Aorta (tissue), 5 donors: Measurements from ENCODE around the gene KIF5C. TPM values are rescaled to one million over a fixed set of nuclear protein-coding genes. Genes with fewer than 3 reads are reported as not detected.

Experiments used
- ATAC-seq: fragments of 200-7000 bp; cut with Tn5 transposase; one replicate; pipeline ENCODE4 v1.9.1; 2022; ENCODE audit warnings: moderate library complexity; ENCODE audit not compliant: low FRiP score
- DNase-seq, 2 donors: peaks; one replicate each; pipeline ENCODE4 v3.0.0-alpha.2; 2020
- H3K27ac ChIP-seq, 2 donors: one replicate each; pipeline ENCODE4 v1.5.1; 2013; ENCODE audit warnings: low read length in 2 of 2, mild to moderate bottlenecking in 2 of 2, moderate library complexity in 2 of 2, control low read depth in 1 of 2, inconsistent platforms in 1 of 2, low read depth in 1 of 2
- H3K27me3 ChIP-seq, 2 donors: one replicate each; pipeline ENCODE4 v1.6.1; 2013; ENCODE audit warnings: control low read depth in 1 of 2, low read length in 1 of 2, mild to moderate bottlenecking in 1 of 2, moderate library complexity in 1 of 2; ENCODE audit not compliant: insufficient read depth in 2 of 2, control insufficient read depth in 1 of 2
- H3K36me3 ChIP-seq, 2 donors: one replicate each; pipeline ENCODE4 v1.6.1; 2013; ENCODE audit warnings: control low read depth in 1 of 2, low read length in 1 of 2, mild to moderate bottlenecking in 1 of 2; ENCODE audit not compliant: insufficient read depth in 2 of 2, control insufficient read depth in 1 of 2
- H3K4me1 ChIP-seq, 2 donors: one replicate each; pipeline ENCODE4 v1.6.1; 2013; ENCODE audit warnings: low read length in 2 of 2, control low read depth in 1 of 2, mild to moderate bottlenecking in 1 of 2, moderate library complexity in 1 of 2; ENCODE audit not compliant: insufficient read depth in 2 of 2, control insufficient read depth in 1 of 2
- H3K4me3 ChIP-seq, 2 donors: one replicate each; pipeline ENCODE4 v1.5.1; 2013; ENCODE audit warnings: low read length in 2 of 2, control low read depth in 1 of 2, mild to moderate bottlenecking in 1 of 2
- H3K9me3 ChIP-seq: one replicate; pipeline ENCODE4 v1.6.1; 2013; ENCODE audit warnings: mild to moderate bottlenecking, low read length; ENCODE audit not compliant: control insufficient read depth
- WGBS, 2 donors: extraction: QIAGEN DNeasy Blood & Tissue Kit; methylation state at CpG; one replicate each; pipeline ENCODE4 v1.1.7; 2013; 5-methylcytosine and 5-hydroxymethylcytosine counted together
- intact Hi-C, 2 donors: fragments of 100-400 bp; cut with DNase I; formaldehyde crosslinking; loops; one replicate each; pipeline versions ENCODE4 v1.14.2 to v1.15.0; 2022
- polyA plus RNA-seq, 2 donors: library from polyadenylated mRNA; stranded (reverse); fragments of 200-250 nt; gene quantifications; one replicate each; pipeline ENCODE4 v1.2.3, GENCODE V29; 2013
- total RNA-seq, 2 donors: library from RNA; stranded (reverse); fragmentation: NEBNext Ultra II Directional; extraction: Animal tissue kit (Norgen Biotek cat#: 25700); gene quantifications; one replicate each; pipeline ENCODE4 v1.2.1, GENCODE V29; 2021
- donor health status: healthy with polysubstance abuse.
- donor health status: Bipolar disorder and iron deficiency.
- donor health status: DM: no; HTN: no; CAD: no.
- donor health status: DM: no; HTN: no; CAD: no.
- donor health status: DM: yes; HTN: yes; CAD: no.

KIF5C gene
- total and polyA plus RNA-seq, 4 donors, result 1.5 to 3.4 (median 1.9) TPM

- H3K36me3 ChIP-seq, result no peaks in the 10 kb centered on the region
- DNase-seq (no peak), ATAC-seq (no peak)
- 29 to 42% methylated on average over 1 of the region's 1 CpG for WGBS, 2 donors
- H3K4me1 ChIP-seq, result peaks cover 0 to 3% of the 10 kb centered on the region in 2 donors
- H3K4me3 ChIP-seq, result no peak overlapping the region
- H3K27ac ChIP-seq, result no peak overlapping the region
- H3K9me3 ChIP-seq, result peaks cover 2% of the 10 kb centered on the region
- no peaks in the 10 kb centered on the region for H3K27me3 ChIP-seq
- intact Hi-C loops, result no loop called here
Measured at GRCh38 chr2:148877403-148877740, 2.3 kb downstream of the KIF5C start.

- 84% methylated on average over 2 of the region's 2 CpGs for WGBS, 2 donors
- Histone ChIP-seq H3K27ac (no peak overlapping the region), H3K36me3 (no peaks in the 10 kb centered on the region), H3K27me3 (no peaks in the 10 kb centered on the region), H3K4me3 (no peak overlapping the region), H3K9me3 (peaks cover 2% of the 10 kb centered on the region), H3K4me1 (peaks cover 0 to 1% of the 10 kb centered on the region in 2 donors)
- ATAC-seq (no peak), DNase-seq (no peak)
- intact Hi-C loops, result no loop called here
Measured at GRCh38 chr2:148880636-148881035, 5.6 kb downstream of the KIF5C start.

GRCh38 chr2:148882051-148882450 is 7.0 kb downstream of the KIF5C start:
- WGBS, 2 donors, result 81 to 82% methylated on average over 9 of the region's 9 CpGs
- ATAC-seq (no peak), DNase-seq (no peak)
- Histone ChIP-seq H3K9me3 (peaks cover 2% of the 10 kb centered on the region), H3K4me3 (no peak overlapping the region), H3K4me1 (no peaks in the 10 kb centered on the region), H3K27me3 (no peaks in the 10 kb centered on the region), H3K27ac (no peak overlapping the region), H3K36me3 (no peaks in the 10 kb centered on the region)
- intact Hi-C loops, result no loop called here

GRCh38 chr2:148885209-148885608 is 10.2 kb downstream of the KIF5C start:
- intact Hi-C loops, result no loop called here
- H3K27ac ChIP-seq, result no peak overlapping the region
- 91 to 95% methylated on average over 10 of the region's 10 CpGs for whole genome bisulfite sequencing, 2 donors
- no peaks in the 10 kb centered on the region for H3K36me3 ChIP-seq
- H3K27me3 ChIP-seq, result no peaks in the 10 kb centered on the region
- H3K4me1 ChIP-seq, result no peaks in the 10 kb centered on the region
- peaks cover 2% of the 10 kb centered on the region for H3K9me3 ChIP-seq
- H3K4me3 ChIP-seq, result no peak overlapping the region
- no peak for ATAC-seq
- DNase-seq, result no peak

- ATAC-seq (no peak), DNase-seq (no peak)
- H3K4me3 ChIP-seq, result no peak overlapping the region
- no peak overlapping the region for H3K27ac ChIP-seq
- WGBS, 2 donors, result 65 to 68% methylated on average over 3 of the region's 3 CpGs
- no peaks in the 10 kb centered on the region for H3K27me3 ChIP-seq
- H3K9me3 ChIP-seq, result no peaks in the 10 kb centered on the region
- H3K4me1 ChIP-seq, result no peaks in the 10 kb centered on the region
- intact Hi-C loops, result no loop called here
- H3K36me3 ChIP-seq, result no peaks in the 10 kb centered on the region
Measured at GRCh38 chr2:148885988-148886387, 11.0 kb downstream of the KIF5C start.

- peaks cover 0 to 3% of the 10 kb centered on the region in 2 donors for H3K27me3 ChIP-seq
- peaks cover 5% of the 10 kb centered on the region for H3K9me3 ChIP-seq
- no peak for DNase-seq
- no peaks in the 10 kb centered on the region for H3K36me3 ChIP-seq
- H3K4me1 ChIP-seq, result no peaks in the 10 kb centered on the region
- H3K4me3 ChIP-seq, result peak overlapping the region; percentile 45 to 51
- intact Hi-C loops, result no loop called here
- ATAC-seq, result peak; percentile 15
- 7 to 9% methylated on average over 19 of the region's 19 CpGs for WGBS, 2 donors
- H3K27ac ChIP-seq, result no peak overlapping the region
Measured at GRCh38 chr2:148887350-148888002, 12.4 kb downstream of the KIF5C start.

- ATAC-seq (peak; percentile 48), DNase-seq (peak in 1 of 2 donors; percentile 73)
- H3K27me3 ChIP-seq, result peaks cover 0 to 3% of the 10 kb centered on the region in 2 donors
- no peak overlapping the region for H3K27ac ChIP-seq
- H3K4me3 ChIP-seq, result peak overlapping the region; percentile 44 to 45
- H3K4me1 ChIP-seq, result no peaks in the 10 kb centered on the region
- WGBS, 2 donors, result 3% methylated on average over 29 to 34 of the region's 34 CpGs
- no peaks in the 10 kb centered on the region for H3K36me3 ChIP-seq
- peaks cover 5% of the 10 kb centered on the region for H3K9me3 ChIP-seq
- intact Hi-C loops, result no loop called here
Measured at GRCh38 chr2:148888003-148888501, 13.0 kb downstream of the KIF5C start.

GRCh38 chr2:148888986-148889385 is 14.0 kb downstream of the KIF5C start:
- no peaks in the 10 kb centered on the region for H3K36me3 ChIP-seq
- DNase-seq, result no peak
- H3K27me3 ChIP-seq, result peaks cover 2 to 3% of the 10 kb centered on the region in 2 donors
- ATAC-seq, result no peak
- H3K9me3 ChIP-seq, result peaks cover 7% of the 10 kb centered on the region
- intact Hi-C loops, result no loop called here
- no peak overlapping the region for H3K27ac ChIP-seq
- H3K4me3 ChIP-seq, result no peak overlapping the region
- H3K4me1 ChIP-seq, result no peaks in the 10 kb centered on the region

- intact Hi-C loops, result no loop called here
Measured at GRCh38 chr2:148893906-148894305, 18.9 kb downstream of the KIF5C start.

More at GRCh38 chr2:148893906-148894305, 18.9 kb downstream of the KIF5C start:
- ATAC-seq (no peak), DNase-seq (no peak)
- Histone ChIP-seq H3K36me3 (no peaks in the 10 kb centered on the region), H3K9me3 (peaks cover 7% of the 10 kb centered on the region), H3K27ac (no peak overlapping the region), H3K4me1 (no peaks in the 10 kb centered on the region), H3K27me3 (peaks cover 2 to 3% of the 10 kb centered on the region in 2 donors), H3K4me3 (no peak overlapping the region)
